ENCODE measurements around the gene DUS1L.

DUS1L gene

GRCh38 chr17:82065638-82066303 is at the start of gene DUS1L:
Gene DUS1L, minus strand, starts transcription at chr17:82065804. Its CDS starts 745 bp downstream, at chr17:82065059.
- DNase-seq: no peak

GRCh38 chr17:82114872-82115271 is 49.3 kb upstream of the DUS1L start:
- no peak for DNase-seq

- DNase-seq: no peak
Observed at GRCh38 chr17:82114447-82114846, 48.8 kb upstream of the DUS1L start.

- DNase-seq: no peak
Observed at GRCh38 chr17:82113941-82114340, 48.3 kb upstream of the DUS1L start.

GRCh38 chr17:82113422-82113821 is 47.8 kb upstream of the DUS1L start:
- no peak for DNase-seq

GRCh38 chr17:82112914-82113311 is 47.3 kb upstream of the DUS1L start:
- DNase-seq: no peak

- DNase-seq: no peak
Observed at GRCh38 chr17:82112181-82112913, 46.7 kb upstream of the DUS1L start.

- DNase-seq: no peak
Observed at GRCh38 chr17:82110298-82110697, 44.7 kb upstream of the DUS1L start.

GRCh38 chr17:82108961-82109475 is 43.4 kb upstream of the DUS1L start:
- DNase-seq: no peak

GRCh38 chr17:82108496-82108945 is 42.9 kb upstream of the DUS1L start:
- DNase-seq: no peak

GRCh38 chr17:82108038-82108437 is 42.4 kb upstream of the DUS1L start:
- no peak for DNase-seq

GRCh38 chr17:82107341-82107860 is 41.8 kb upstream of the DUS1L start:
- DNase-seq: no peak

GRCh38 chr17:82106688-82107305 is 41.2 kb upstream of the DUS1L start:
- no peak for DNase-seq

- DNase-seq: no peak
Observed at GRCh38 chr17:82105882-82106687, 40.5 kb upstream of the DUS1L start.

- DNase-seq: no peak
Observed at GRCh38 chr17:82105417-82105881, 39.8 kb upstream of the DUS1L start.

- DNase-seq: no peak
Observed at GRCh38 chr17:82104797-82105416, 39.3 kb upstream of the DUS1L start.

- no peak for DNase-seq
Observed at GRCh38 chr17:82103553-82104451, 38.2 kb upstream of the DUS1L start.

- no peak for DNase-seq
Observed at GRCh38 chr17:82101767-82102679, 36.4 kb upstream of the DUS1L start.

- DNase-seq: no peak
Observed at GRCh38 chr17:82101301-82101715, 35.7 kb upstream of the DUS1L start.

Measured in NCI-H1048 (cell line).